ENCODE measurements around the gene CLCN6.

CLCN6 gene

GRCh38 chr1:11879311-11880180 lies 73.6 kb downstream of the CLCN6 start:
- no peak for DNase-seq (ENCODE audit: low read depth, low spot score)

DNA sequence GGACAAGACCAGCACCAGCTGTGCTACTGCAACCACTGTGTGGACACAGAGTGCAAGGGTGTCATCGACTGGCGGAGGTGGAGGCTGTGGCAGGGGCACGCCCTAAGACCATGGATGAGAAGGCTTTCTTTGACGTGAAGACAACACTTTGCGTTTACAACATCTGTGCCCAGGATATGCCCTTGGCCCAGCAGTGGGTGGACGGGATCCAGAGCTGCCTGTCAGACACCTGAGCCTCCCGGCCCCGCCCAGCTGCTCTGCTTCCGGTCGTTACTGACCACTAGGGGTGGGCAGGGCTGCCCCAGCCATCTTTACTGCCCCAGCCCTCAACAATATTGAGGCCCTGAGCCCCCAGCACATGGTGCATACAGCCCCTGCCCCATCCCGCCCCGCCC lies 74.2 kb downstream of the CLCN6 start:
- DNase-seq (ENCODE audit: low read depth, low spot score): no peak

- DNase-seq (ENCODE audit: low read depth, low spot score): no peak
Measured at GRCh38 chr1:11880911-11881748, 75.1 kb downstream of the CLCN6 start.

- DNase-seq (ENCODE audit: low read depth, low spot score): no peak
Measured at GRCh38 chr1:11881749-11882441, 75.9 kb downstream of the CLCN6 start.

DNA sequence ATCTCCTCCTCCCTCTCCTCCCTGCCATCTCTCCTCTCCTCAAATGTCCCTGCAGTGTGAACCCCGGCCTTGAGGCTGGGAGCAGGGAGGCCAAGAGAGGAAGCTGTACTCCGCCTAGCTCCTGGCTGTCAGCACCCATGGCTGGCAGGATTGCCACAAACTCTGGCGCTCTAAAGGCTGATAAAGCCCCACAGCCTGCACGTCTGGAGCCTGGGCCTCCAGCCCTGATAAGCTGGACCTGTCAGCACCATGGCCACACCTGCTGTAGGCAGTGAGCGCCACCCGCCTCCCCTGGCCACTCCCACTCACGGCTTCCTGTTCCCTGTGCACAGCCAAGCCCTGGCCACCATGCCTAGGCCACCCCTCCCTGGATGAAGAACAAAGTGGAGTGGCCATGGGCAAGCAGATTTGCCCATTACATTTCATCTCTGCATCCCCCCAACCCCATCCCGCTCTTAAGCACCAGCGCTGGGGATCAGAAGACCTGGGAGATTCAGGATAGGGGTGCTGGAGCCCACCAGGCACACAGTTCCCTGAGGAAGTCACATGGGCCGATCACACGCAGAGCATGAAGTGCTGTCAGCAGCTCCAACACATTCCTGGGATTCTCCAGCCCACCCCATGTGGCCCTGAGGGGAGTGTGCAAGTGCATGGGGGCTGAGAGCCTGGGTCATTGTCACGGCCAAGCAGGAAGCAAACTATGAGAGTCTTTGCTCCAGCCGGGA lies 77.0 kb downstream of the CLCN6 start:
- DNase-seq (ENCODE audit: low read depth, low spot score): peak; percentile 78

DNA sequence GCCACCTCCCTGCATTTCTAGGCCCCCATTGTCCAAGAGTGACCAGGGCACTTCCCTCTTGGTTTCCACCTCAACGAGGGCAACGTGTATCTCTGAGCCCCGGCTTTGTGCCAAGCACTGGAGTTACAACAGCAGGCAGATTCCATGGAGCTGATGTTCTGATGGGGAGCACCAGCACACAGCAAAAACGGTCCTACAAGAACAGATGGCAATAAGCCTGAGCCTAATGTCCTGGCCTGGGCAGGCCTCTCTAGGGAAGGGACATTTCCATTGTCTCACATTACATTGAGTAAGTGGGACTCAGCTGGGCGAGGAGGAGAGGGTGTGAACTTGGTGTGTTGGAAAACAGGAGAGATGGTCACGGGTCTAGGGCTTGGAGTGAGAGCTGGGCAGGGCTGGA lies 79.9 kb downstream of the CLCN6 start:
- no peak for DNase-seq (ENCODE audit: low read depth, low spot score)

DNA sequence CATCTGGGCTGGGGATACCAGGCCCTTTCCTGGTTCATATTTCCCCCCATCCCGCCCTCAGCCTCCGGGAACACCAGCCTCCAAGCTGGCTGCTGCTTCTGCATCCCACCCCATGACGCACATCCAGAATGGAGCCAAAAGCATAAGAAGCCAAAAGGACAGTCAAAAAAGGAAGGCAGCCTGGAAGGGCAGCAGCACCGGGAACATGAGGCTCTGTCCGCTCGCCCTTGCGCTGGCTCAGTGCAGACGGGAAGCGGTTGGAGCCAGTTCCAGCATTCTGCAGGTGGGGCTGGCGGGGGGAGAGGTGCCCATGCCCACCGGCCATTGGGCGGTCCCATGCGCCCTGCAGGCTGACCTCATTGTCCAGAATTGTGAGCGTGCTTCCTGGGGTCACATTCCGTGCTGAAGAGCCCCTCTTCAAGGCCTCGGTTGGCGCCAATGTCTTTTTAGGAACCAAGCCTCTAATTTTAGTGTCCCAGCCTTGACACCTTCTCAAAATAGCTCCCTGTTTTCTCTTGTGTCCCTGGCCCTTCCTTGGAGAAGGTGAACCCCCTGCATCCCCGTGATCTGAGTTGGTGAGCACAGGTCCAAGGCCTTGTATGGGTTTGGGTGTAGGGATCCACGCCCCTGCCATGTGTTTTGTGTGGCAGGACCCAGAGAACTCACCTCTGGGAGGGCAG lies 81.1 kb downstream of the CLCN6 start:
- no peak for DNase-seq (ENCODE audit: low read depth, low spot score)

DNA sequence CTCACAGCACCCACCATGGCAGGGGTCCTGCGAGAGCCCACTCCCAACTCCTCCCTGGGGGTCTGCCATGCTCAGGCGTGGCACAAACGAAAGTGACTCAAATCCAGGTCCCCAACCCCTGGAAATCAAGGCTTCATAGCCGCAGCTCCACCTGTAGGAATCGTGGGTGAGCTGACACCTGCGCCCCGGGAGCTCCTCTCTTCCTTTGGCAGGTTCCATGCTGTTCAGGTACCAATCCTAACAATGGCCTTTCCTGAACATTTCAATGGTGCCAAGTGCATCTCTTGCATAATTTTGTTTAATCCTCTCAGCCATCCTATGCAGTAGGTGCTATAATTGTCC lies 81.6 kb downstream of the CLCN6 start:
- no peak for DNase-seq (ENCODE audit: low read depth, low spot score)

GRCh38 chr1:11888206-11888876 lies 82.3 kb downstream of the CLCN6 start:
- DNase-seq (ENCODE audit: low read depth, low spot score): no peak

GRCh38 chr1:11888877-11889208 lies 82.9 kb downstream of the CLCN6 start:
- no peak for DNase-seq (ENCODE audit: low read depth, low spot score)

- no peak for DNase-seq (ENCODE audit: low read depth, low spot score)
Measured at GRCh38 chr1:11891433-11892186, 85.6 kb downstream of the CLCN6 start.

Measured in ELF-1 (cell line).